Stimulated activated CD8-positive, alpha-beta memory T cell treated with anti-CD3 and anti-CD28 coated beads, Interleukin-7, amount 100 ng/mL, for 1 hour (primary cell): ENCODE measurements around the gene TPD52L2.
"Not testable (repeated sequence)": the region's sequence is repeated elsewhere in the genome, so short reads cannot be mapped to it uniquely, and the experiment has no call there.

ENCODE experiments used
- DNase-seq, 2 donors: peaks; one replicate each; pipeline ENCODE4 v3.0.0-alpha.2; 2020; ENCODE audit warnings: low read depth in 2 of 2

TPD52L2 gene

DNA sequence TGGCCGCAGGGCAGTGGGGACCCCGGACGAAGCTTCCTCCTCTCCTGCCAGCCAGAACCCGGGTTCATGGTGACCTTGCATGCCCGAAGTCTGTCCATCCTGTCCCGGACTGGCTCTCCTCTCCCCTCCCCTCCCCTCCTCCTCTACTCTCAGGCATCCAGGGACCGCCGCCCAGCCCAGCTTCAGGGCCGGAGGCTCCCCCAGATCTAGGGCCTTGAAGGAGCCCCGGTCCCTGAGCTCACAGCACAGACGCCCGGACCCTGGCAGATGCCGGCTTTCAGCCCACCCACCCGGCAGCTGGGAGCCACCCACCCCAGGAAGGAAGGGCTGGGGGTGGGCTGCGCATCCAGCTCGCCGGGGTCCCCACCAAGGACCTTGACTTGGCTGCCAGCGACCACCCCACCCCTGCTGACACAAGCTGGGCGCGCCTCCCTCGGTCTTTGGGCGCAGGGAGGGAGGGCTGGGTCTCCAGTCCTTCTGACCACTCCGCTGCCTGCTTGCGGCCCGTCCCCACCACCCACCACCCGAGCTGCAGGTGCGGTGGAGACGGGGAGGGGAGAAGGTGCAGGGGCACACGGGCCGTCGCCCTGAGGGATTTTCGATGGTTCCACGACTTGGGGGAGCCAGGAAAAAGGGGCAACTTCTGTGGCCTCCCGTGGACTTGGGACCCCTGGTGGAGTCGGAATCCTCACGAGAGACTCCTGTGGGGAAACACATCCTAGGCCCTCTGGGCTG lies 9.5 kb upstream of the TPD52L2 start:
- no peak for DNase-seq

GRCh38 chr20:63856098-63856511 lies 9.0 kb upstream of the TPD52L2 start:
- DNase-seq: no peak

DNA sequence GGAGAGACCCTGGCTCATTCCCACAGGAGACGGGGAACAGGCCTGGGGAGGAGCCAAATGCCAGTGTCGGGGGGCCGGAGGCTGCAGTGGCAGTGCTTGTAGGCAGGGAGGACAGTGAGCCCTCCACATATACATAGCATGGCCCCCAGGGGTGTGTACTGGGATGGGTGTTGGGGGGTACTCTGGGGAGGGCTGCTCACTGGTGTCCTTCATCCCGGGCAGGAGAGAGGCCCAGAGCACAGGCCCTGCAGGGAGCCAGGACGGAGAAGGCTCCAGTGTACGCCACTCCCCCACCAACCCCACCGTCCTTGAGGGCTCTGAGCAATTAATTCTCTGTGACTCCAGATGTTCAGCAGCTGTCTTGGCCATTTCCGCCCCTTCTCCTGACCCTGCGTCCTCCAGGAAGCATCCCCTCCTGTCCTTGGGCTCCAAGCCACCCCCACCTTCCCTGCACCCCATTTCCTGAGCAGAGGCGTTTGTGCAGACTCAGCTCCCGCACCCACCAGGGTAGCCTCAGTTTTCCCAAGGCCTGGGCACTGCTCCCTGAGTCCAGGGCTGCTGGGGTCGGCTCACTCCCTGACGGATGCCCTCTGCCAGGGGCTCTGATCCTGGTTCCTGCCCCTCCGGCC lies 7.2 kb upstream of the TPD52L2 start:
- no peak for DNase-seq

- DNase-seq: no peak
Observed at GRCh38 chr20:63858393-63859165, 6.5 kb upstream of the TPD52L2 start.

DNA sequence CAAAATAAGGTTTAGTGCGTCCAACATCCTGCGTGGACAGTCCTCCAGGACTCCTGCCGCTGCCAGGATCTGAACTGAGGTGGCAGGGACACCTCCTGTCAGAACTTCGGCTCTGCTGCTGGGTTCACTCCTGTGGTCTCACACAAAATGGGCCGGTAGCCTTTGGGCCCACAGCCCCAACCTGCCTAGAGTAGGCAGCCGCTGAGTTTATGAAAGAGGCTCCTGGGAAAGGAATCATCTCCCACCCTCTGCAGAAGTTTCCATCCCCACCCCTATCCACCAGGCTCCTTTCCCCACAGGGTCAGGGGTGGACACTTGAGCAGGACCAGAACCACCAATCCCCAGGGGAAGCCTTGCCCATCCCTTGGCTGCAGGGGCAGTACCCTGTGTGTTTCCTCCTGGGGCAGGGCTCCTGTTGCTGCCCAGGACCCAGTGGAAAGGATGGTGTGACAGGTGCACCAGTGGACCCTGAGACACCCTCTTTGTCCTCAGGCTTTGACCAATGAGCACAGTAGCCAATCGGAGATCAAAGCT lies 5.8 kb upstream of the TPD52L2 start:
- DNase-seq: no peak

DNA sequence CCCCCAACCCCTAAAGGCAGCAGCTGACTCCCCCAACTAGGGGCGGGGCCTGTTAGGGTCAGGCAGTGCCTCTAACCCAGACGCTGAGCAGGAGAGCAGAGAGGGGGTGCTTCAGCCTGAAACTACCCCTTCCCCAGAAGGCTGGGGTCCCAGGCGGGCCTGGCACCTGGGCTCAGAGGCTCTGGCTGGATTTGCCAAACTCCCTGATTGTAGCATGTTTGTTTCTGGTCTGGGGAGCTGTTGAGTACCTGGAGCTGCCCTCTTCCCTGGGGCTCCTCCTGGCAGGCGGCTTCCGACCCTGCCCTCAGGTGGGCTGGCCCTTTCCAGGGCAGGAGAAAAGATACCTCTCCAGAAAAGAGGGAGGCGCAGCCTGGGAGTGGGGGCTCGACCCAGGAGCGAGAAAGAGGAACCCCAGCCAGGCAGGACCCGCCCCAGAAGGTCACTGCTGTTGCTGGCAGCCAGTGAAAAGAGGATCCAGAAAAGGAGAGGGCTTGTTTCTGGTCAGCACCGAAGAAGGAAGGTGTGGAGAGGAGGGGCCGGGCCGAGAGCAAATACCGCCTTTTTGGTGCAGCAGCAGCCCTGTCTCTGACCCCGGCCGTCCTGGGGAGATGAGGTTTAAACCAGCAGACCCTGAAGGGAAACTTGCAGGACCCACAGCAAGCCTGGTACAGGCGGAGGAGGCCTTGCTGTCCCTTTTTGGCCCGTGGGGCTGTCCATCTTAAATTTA lies 4.6 kb upstream of the TPD52L2 start:
- no peak for DNase-seq

- no peak for DNase-seq
Observed at GRCh38 chr20:63861365-63861934, 3.6 kb upstream of the TPD52L2 start, which contains the start of gene ABHD16B. Gene ABHD16B, plus strand, starts transcription at chr20:63861498. Its CDS starts 43 bp downstream, at chr20:63861541.

GRCh38 chr20:63861981-63862901 lies 2.8 kb upstream of the TPD52L2 start:
- no peak for DNase-seq

DNA sequence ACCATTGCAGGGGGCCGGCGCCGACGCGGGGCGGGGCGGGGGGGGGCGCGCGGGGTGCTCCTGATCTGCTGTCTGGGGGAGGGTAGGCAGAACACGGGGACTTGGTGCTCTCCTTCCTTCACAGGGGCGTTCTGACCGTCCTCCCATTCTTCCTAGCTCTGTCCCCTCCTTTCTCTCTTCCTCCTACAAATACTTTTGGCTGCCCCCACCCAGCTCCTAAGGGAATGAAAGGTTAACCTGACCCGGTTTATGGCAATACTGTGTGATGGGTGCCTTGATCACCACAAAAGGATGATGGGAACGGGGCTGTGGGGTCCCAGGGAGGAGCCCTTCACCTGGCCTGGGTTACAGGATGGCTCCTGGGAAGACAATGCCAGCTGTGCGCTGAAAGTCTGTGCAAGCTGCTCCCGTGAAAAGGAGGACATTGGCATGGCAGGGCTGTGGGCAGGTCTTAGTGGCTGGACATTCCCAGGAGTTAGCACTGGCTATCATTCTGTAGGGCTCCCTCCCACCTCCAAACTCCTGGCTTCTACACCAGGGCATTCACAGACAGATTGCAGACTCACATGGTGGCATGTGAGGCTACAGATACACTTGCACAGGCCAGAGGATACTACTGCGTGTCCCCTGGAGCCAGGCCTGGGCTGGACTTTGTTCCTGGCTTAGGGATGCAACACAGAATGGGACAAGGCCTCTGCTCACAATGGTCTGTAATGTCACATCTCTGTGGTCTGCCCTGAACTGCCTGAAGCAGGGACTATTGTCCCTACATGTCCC lies 1.9 kb upstream of the TPD52L2 start:
- no peak for DNase-seq

DNA sequence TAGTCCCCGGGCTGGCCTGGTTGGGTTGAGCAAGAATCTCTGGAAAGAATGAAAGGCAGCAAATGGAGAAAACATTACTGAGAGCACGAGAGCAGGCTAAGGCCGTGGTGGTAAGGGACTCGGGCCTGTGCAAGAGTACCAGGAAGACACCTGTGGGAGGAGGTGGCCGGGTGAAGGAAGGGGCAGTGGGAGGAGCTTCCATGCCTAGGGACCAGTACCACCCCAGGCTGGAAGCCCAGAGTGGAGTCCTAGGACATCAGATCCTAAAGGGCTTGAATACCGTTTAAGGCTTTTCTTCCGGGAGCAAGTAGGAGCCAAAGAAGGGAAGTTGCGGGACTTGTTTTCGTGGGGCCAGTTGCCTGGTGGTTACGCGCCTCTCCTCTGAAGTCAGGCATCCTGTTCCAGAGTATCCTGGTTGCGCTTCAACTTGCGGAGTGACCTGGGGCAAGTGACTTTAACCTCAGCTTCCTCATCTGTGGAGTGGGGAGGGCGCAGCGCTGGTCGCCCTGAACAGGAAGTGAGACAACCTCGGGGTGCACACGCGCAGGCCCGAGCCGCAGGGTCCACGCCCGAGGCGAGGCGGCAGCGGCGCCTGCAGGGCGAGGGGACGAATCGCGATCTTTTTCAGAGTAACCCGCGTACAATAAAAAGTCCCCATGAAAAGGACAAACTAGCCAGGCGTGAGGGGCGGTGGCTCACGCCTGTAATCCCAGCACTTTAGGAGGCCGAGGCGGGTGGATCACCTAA lies 1.1 kb upstream of the TPD52L2 start:
- DNase-seq: peak; percentile 57 to 59

DNA sequence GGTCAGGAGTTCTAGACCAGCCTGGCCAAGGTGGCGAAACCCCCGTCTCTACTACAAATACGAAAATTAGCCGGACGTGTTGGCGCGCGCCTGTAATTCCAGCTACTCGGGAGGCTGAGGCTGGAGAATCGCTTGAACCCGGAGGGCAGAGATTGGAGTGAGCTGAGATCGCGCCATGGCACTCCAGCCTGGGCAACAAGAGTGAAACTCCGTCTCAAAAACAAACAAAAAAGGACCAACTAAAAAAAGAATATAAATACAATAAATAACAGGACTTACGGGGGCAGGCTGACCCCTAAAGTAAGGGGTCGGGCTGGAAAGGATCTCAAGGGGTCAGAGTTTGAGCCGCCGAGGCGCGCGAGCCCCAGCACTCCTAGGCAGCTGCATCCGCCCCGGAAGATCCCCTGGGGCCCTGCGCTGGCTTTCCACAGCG lies 509 bp upstream of the TPD52L2 start:
- DNase-seq: no peak

DNA sequence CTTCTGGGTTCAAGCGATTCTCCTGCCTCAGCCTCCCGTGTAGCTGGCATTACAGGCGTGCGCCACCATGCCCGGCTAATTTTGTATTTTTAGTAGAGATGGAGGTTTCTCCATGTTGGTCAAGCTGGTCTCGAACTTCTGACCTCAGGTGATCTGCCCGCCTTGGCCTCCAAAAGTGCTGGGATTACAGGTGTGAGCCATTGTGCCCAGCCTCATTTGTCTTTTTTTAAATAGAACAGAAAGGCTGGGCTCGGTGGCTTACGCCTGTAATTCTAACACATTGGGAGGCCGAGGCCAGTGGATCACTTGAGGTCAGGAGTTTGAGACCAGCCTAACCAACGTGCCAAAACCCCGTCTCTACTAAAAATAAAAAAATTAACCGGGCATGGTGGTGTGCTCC lies 2.0 kb downstream of the TPD52L2 start:
- not testable (repeated sequence) for DNase-seq

DNA sequence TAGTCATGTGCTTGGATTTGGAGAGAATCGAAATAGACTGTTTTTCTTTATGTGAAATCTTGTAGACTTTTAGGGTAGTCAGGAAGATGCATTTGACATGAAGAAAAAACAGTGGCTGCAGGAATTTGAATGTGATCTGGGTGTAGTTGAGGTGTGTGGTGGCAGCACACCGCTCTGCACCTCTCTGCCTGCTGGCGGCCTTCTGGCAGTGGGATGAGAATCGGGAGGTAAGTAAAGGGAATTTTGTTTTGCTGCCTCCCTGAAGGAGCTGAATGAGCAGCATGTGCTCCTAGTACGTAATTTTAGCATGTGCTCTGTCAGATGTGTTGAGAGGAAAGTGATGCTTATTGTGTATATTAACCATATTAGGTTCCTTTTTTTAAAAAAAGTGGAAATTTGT lies 3.2 kb downstream of the TPD52L2 start:
- no peak for DNase-seq

DNA sequence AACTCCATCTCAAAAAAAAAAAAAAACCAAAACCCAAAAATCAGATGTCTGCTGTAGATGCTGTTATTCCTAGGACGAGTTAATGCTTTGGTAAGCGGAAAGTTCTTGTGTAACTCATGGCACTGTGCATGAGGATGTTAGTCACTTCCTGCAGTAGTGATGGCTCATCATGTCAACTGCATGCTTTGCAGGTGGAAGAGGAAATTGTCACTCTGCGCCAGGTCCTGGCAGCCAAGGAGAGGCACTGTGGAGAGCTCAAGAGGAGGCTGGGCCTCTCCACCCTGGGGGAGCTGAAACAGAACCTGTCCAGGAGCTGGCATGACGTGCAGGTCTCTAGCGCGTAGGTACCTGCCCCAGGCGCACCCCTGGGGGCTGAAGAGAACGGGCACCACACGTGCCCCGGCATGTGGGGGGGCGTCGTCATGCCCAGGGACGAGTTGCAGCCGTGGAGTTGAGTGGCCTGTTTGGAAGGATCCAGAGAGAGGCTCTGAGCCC lies 8.5 kb downstream of the TPD52L2 start:
- DNase-seq: no peak

DNA sequence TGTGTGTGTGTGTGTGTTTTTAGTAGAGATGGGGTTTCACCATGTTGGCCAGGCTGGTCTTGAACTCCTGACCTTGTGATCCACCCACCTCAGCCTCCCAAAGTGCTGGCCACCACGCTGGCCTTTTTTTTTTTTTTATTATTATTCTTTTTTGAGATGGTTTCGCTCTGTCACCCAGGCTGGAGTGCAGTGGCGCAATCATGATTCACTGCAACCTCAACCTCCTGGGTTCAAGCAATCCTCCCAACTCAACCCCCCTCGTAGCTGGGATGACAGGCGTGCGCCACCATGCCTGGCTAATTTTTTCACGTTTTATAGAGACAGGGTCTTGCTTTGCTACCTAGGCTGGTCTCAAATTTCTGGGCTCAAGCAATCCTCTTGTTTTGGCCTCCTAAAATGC lies 9.2 kb downstream of the TPD52L2 start:
- DNase-seq: not testable (repeated sequence)

GRCh38 chr20:63876489-63877036 lies 11.5 kb downstream of the TPD52L2 start:
- DNase-seq: no peak

DNA sequence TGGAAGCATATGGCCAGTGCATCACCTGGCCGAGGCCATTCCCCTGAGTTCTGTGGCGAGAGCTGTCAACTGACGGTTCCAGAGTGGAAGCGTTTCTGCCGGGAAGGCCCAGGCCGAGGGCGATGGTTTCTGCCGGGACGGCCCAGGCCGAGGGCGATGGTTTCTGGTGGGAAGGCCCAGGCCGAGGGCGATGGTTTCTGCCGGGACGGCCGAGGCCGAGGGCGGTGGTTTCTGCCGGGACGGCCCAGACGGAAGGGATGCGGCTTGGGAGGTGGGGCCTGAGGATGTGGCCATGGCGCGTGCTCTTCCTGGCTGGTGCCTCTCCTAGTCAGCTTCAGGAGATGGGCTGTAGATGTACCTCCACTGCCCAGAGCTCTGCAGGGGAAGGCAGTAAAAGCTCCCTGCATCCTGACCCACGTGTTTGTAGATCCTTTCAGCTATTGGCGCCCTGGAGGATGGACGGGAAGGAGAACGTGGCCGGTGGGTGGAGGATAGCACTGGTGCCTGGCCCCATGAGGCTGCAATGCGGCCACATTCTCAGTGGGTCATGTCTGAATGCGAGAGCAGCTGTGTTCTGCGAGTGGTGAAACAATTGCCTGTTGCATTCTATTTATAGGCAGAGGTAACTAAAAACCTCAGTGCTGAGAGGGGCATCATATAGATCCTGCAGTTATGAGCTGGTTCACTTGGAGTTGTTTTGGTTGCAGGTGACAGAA lies 12.8 kb downstream of the TPD52L2 start:
- no peak for DNase-seq
